GM21526 (cell line): ENCODE data around the gene P2RY11.

Experiments used
- ATAC-seq: cut with Tn5 transposase; IDR thresholded peaks from one replicate; pipeline ENCODE4 v1.9.1; 2021; ENCODE audit warnings: moderate library complexity; ENCODE audit not compliant: unreplicated experiment, low FRiP score

The P2RY11 gene

GRCh38 chr19:10112895-10113591 is 1.6 kb downstream of the P2RY11 start:
- ATAC-seq: no peak

- ATAC-seq: no peak
These were observed 2.1 kb downstream of the P2RY11 start for GRCh38 chr19:10113592-10113963.

- ATAC-seq: no peak
These were observed 2.6 kb downstream of the P2RY11 start for GRCh38 chr19:10113964-10114650.

GRCh38 chr19:10114651-10115391 is 3.3 kb downstream of the P2RY11 start:
- ATAC-seq: no peak

GRCh38 chr19:10115392-10116084 is 4.0 kb downstream of the P2RY11 start:
- no peak for ATAC-seq

GRCh38 chr19:10116085-10116865 is 4.8 kb downstream of the P2RY11 start:
- no peak for ATAC-seq

- ATAC-seq: no peak
These were observed 5.5 kb downstream of the P2RY11 start for GRCh38 chr19:10116866-10117616.

GRCh38 chr19:10118960-10119359 is 7.5 kb downstream of the P2RY11 start:
- ATAC-seq: no peak

GRCh38 chr19:10120538-10121189 is 9.2 kb downstream of the P2RY11 start:
- ATAC-seq: no peak

- ATAC-seq: no peak
These were observed 10.6 kb downstream of the P2RY11 start for GRCh38 chr19:10122045-10122444.

GRCh38 chr19:10124429-10124828 is 12.9 kb downstream of the P2RY11 start:
- no peak for ATAC-seq

GRCh38 chr19:10126213-10126639 is 14.7 kb downstream of the P2RY11 start:
- ATAC-seq: no peak

- no peak for ATAC-seq
These were observed 21.4 kb downstream of the P2RY11 start for GRCh38 chr19:10132905-10133304.

GRCh38 chr19:10133596-10133995 is 22.1 kb downstream of the P2RY11 start:
- no peak for ATAC-seq

- no peak for ATAC-seq
These were observed 22.5 kb downstream of the P2RY11 start for GRCh38 chr19:10134040-10134439.

GRCh38 chr19:10135551-10136334 is 24.2 kb downstream of the P2RY11 start:
- ATAC-seq: no peak

- ATAC-seq: no peak
These were observed 25.4 kb downstream of the P2RY11 start for GRCh38 chr19:10136936-10137335.
